Fibroblast of villous mesenchyme (primary cell): ENCODE results near the gene FGF1. TPM values are rescaled to one million over a fixed set of nuclear protein-coding genes. Genes with fewer than 3 reads are reported as not detected.

Source experiments
- DNase-seq: peaks from one replicate; pipeline ENCODE4 v3.0.0-alpha.2; 2010; ENCODE audit warnings: low read depth
- H3K4me3 ChIP-seq: 2 replicates; pipeline ENCODE4 v1.5.1; 2011; ENCODE audit warnings: low read depth, mild to moderate bottlenecking, low read length
- CTCF ChIP-seq: IDR thresholded peaks from 2 replicates; pipeline ENCODE4 v1.5.1; 2012; ENCODE audit warnings: low read depth, mild to moderate bottlenecking, low read length; ENCODE audit not compliant: insufficient read depth
- total RNA-seq: library from RNA; depleted of rRNA; stranded (reverse); fragments of >200 nt; gene quantifications from 2 replicates; pipeline ENCODE4 v1.2.3, GENCODE V29; 2012

The FGF1 gene
- total RNA-seq, result 8.7 and 16.0 TPM in 2 replicates

- H3K4me3 ChIP-seq, result no peak within 1 kb of the TSS
- no peak for DNase-seq
- TF ChIP-seq CTCF, result no peak
Measured at GRCh38 chr5:142685418-142686209, at the start of gene FGF1. Gene FGF1 (minus strand): TSS chr5:142686090. CDS start chr5:142614127, 71,963 bp downstream.

GRCh38 chr5:142727735-142728047 lies 41.8 kb upstream of the FGF1 start:
- no peak for DNase-seq
- TF ChIP-seq CTCF, result no peak
- H3K4me3 ChIP-seq, result no peak overlapping the region

DNA sequence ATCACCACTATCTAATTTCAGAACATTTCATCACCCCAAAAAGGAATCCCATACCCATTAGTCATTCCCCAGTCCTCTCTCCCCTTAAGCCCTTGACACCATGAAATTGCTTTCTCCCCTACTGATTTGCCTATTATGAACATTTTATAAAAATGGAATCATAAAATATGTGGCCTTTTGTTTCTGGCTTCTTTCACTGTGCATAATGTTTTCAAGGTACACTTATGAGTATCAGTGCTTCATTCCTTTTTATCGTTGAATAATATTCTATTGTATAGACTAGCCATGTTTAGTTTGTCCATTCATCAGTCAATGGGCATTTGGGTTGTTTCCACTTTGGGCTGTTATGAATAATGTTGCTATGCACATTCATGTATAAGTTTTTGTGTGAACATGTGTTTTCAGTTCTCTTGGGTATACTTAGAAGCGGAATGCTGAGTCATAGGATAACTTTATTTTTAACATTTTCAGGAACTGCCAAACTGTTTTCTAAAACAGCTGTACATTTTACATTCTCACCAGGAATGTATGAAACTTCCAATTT lies 40.4 kb upstream of the FGF1 start:
- peak; percentile 81 for DNase-seq
- TF ChIP-seq CTCF, result no peak
- no peak overlapping the region for H3K4me3 ChIP-seq

- DNase-seq, result no peak
- H3K4me3 ChIP-seq, result no peak overlapping the region
- no peak for TF ChIP-seq CTCF
Measured at GRCh38 chr5:142725231-142726187, 39.6 kb upstream of the FGF1 start.

- no peak for TF ChIP-seq CTCF
- DNase-seq, result no peak
- H3K4me3 ChIP-seq, result no peak overlapping the region
Measured at GRCh38 chr5:142724821-142725220, 38.9 kb upstream of the FGF1 start.

DNA sequence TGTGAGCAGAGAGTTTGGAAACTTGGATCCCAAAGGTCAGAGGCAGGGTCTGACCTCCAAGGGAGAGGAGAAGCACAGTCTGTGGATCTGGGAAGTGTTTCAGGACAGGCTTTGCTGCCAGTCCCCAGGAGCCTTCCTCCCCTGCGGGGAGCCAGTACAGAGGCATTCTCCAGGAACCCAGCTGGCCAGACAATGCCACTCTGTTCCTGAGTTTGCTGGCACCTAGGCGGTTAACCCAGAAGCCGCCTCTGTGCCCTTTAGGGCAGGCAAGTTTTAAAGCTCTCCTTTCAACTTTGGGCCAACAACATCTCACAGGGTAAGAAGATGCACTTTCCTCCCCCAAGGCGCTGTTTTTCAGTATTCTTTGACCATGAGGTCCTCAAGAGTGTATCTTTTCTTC lies 37.0 kb upstream of the FGF1 start:
- no peak for TF ChIP-seq CTCF
- no peak overlapping the region for H3K4me3 ChIP-seq
- no peak for DNase-seq
